ENCODE measurements around the gene PID1.

The PID1 gene

GRCh38 chr2:229257985-229258384, 13.1 kb downstream of the PID1 start:
- no peak for DNase-seq

DNA sequence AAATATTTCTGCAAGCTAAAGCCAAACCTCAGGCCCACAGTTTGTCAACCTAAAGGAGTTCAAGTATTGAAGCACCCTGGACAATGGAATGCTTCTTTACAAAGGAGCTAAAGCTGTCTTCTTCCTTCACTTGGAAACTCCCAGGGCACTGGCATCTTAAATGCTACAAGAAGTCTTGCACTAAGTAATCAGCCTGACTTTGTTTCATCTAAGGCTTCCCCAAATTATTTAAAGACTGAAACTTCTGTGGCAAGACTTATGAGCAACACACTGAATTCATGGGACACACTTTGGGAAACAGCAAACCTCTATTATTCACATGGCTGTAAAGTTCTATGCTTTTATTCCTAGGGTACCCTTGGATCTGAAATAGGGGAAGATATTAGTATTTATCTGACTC, 14.7 kb downstream of the PID1 start:
- DNase-seq, result no peak

DNA sequence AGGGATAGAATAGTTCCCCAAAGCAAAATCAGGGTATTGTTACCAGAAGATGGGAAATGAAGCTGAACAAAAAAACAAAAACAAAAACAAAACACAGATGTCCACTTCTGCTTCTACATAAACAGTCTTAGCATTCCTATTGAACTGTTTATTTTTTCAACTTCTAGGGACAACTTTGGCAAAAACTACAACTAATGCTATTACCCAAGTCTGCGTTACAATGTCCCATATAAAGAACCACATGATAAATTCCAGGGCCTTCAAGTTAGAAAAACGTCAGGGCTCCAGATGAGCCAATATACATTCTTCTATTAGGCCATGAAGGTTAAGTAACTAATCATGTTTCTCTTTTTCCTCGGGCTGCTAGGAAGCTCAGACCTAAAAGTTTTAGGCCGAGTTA, 16.9 kb downstream of the PID1 start:
- DNase-seq, result no peak

DNA sequence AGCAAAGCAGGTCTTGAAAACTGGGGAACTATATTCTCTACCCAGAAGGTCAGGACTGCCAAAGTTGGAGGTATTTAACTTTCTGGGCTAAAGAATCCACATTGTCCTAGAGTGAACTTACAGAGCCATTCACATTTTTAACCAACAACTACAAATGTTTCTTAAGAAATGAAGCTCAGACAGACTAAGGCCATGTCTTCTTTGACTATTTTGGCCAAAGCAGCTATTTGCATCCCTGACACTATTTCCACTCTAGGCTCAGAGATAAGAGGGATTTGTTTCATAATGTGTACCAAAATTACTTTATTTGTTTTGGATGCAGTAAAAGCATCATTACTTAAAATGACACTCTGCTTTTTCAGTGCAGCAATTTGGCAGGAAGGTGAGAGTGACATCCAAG, 18.1 kb downstream of the PID1 start:
- DNase-seq, result no peak

DNA sequence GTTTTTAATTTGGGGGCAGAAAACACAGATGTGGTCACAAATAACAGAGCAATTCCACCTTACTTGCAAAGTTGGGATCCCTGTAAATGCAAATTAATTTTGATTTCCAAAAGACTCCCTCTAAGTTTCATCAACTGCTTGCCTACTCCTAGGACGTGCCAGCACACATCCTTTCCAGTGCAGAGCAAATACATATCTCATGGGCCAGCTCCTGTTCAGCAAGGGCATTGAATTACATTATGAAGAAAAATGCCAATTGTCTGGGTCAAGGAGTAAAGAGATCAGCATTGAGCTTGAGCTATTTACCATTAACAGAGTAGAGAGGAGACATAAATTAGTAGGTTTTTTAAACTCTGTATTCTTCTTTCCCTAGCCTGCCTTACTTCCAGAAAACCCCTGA, 18.8 kb downstream of the PID1 start:
- no peak for DNase-seq

DNA sequence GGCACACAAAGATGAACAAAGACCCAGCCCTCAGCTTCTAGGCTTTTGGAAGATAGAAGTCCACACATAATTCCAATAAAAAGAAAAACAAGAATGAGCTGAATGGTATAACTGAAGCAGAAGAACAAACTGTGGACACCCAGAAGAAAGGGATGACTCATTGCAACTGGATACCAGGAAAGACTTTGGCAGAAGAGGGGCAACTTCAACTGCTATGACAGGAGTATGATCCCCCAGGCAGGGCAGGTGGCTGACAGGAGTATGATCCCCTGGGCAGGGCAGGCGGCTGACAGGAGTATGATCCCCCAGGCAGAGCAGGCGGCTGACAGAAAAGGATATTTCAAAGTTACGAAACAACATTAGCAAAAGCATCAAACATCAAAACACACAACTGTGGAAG, 21.6 kb downstream of the PID1 start:
- no peak for DNase-seq

DNA sequence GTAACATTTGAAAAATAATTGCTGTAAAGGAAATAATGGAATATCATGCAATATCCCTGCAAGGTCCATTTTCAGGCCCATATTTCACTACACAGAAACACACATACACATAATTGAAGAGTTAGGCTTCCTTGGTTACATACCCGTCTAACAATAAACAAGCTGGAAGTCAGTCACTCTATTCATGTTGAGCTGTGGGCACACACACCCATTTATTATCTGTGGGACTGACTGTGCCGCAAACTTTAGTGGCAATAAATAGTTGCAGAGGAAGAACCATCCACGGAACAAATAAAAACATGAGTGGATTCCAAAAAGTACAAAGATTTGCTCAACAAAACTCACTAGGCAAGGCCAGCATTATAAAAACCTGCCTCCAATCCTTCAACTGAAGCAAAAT, 24.8 kb downstream of the PID1 start:
- no peak for DNase-seq

DNA sequence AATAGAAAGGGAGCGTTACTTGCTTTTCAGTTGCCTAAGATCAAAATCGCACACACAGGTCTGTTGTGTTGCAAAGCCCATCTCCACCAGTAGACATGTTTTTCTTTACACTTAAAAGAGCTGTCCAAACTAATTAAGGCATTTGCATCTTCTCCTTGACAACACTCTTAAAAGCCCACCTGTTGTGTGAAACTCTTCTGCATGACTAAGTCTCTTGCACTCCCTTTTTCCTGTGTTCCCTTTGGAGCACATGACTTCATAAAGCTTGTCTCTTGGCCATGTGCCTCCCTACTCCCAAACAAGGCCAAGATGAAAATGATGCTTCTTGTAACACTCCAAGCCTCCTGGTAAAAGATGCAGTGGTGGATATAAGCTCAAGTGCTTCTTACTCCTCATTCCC, 26.1 kb downstream of the PID1 start:
- no peak for DNase-seq

GRCh38 chr2:229243890-229244560, 27.1 kb downstream of the PID1 start:
- DNase-seq, result no peak

- no peak for DNase-seq
Observed at GRCh38 chr2:229240984-229241491, 30.0 kb downstream of the PID1 start.

- DNase-seq, result no peak
Observed at GRCh38 chr2:229239021-229239420, 32.1 kb downstream of the PID1 start.

DNA sequence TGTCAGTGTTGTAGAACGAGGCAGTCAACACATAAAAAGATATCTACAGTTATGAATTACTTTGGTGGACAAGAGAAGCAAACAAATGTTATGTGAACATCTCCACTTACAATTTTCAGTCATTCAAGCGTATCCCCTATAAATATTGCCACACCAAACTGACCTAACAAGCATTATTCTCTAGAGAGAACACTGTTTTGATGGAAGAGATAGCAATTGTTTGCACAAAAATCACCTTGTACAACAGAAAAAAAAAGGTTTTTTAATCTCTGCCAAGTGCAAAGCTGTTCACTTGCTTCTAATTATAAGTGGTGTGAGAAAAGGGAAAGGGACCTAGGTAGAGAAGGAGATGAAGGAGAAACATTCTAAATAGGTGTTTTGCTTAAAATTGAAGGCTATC, 33.8 kb downstream of the PID1 start:
- DNase-seq, result no peak

- peak; percentile 83 for DNase-seq
Observed at GRCh38 chr2:229235131-229235914, 35.8 kb downstream of the PID1 start.

- no peak for DNase-seq
Observed at GRCh38 chr2:229231885-229232284, 39.2 kb downstream of the PID1 start.

DNA sequence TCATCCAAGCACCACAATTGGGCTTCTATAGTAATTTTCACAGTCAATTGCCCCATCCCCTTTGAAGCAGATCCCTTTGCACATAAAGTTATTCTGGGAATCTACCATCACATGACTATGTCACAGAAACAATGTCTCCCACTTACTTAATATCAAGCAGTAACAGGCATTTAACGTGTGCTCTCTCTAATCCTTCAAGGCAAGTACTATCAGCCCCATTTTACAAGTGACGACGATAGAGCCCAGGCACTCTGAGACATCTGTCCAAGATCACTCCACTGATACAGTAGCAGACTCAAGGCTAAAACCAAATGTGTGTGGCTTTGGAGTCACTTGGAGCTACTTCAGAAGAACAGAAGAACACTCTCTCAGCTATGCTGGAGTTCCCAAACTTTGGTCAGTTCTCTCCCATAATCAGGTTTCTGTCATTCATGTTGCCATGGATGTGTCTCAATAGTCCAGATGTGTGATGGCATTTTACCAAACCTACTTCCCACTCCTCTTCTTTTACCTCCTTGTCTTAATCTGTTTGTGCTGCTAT, 39.7 kb downstream of the PID1 start:
- peak; percentile 58 for DNase-seq

- DNase-seq, result no peak
Observed at GRCh38 chr2:229230911-229231310, 40.2 kb downstream of the PID1 start.

DNA sequence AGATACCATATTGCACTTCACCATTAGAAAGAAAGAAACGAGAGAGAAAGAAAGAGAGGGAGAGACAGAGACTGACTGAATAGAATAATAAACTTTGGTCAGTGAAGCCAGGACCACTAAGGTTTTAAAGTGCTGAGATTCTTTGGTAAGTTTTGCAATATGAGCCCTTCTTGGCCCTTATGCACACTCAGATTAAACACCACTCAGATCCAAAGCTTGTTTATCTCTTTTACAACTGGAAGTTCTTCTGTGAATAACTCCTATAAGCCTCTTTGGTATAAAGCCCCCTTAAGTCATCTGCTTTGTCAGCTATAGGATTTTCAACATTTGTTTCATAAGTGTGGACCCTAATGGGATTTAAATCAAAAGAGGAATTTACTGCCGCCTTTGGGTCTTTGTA, 40.8 kb downstream of the PID1 start:
- DNase-seq, result no peak

GRCh38 chr2:229226382-229226781, 44.7 kb downstream of the PID1 start:
- no peak for DNase-seq

DNA sequence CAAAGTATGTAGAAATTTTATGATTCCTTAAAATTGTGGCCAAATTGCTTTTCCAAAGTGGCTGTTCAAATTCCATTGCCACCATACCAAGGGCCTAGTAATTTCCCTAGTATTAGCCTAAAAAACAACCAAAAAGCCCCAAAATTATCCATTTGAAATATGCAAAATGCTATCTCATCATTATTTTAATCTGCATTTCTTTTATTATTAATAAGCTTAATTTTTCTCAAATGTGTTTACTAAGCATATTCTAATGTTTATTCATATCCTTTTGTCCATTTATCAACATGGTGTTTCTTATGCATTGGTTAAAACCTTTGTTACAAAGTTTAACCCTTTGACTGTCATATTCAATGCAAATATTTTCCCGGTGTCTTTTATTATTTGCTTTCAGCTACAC, 48.0 kb downstream of the PID1 start:
- no peak for DNase-seq

GRCh38 chr2:229221641-229222040, 49.4 kb downstream of the PID1 start:
- no peak for DNase-seq

GRCh38 chr2:229220254-229220653, 50.8 kb downstream of the PID1 start:
- DNase-seq, result no peak

DNA sequence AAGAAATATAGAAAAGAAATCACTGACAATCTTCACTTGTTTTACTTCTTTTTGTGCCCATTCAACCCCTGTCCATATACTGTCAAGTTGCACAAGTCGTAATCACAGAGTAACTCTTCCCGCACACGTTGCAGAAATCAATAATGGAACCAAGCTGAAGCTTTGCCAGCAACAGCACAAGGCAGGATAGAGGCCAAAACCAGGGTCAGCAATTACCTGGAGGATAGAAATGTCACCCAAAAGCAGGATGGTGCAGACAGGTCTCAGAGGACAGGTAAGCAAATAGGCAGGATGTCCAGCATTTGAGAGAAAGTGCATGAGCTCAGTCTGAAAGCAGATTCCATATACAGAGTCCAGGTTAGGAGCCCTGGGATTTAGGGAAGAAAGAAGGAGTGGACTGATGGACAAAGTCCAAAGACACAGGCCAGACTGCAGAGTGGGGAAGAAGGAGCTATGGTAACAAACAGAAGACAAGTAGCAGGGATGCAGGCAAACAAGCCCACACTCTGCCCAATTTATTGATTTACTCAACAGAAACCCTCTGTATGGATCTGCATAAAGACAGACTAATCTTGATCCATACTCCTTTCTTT, 52.7 kb downstream of the PID1 start:
- DNase-seq, result no peak

- DNase-seq, result no peak
Observed at GRCh38 chr2:229212241-229212640, 58.8 kb downstream of the PID1 start.

GRCh38 chr2:229210641-229211040, 60.4 kb downstream of the PID1 start:
- DNase-seq, result no peak

Data from islet precursor cell (in vitro differentiated cells).